ENCODE data around the gene RERE. TPM values are rescaled to one million over a fixed set of nuclear protein-coding genes. Genes with fewer than 3 reads are reported as not detected.
A peak's percentile ranks its signal among the peaks of the same experiment; 100 is the strongest.

RERE gene
- total RNA-seq, 1 donor, result 55.0 TPM

- no peaks in the 10 kb centered on the region for H3K9me3 ChIP-seq (ENCODE audit: low read depth, low read length)
- H3K27ac ChIP-seq (ENCODE audit: low read depth, low read length), result peak overlapping the region; percentile 97
- peaks cover 66% of the 10 kb centered on the region for H3K79me2 ChIP-seq (ENCODE audit: insufficient read depth, low read length)
- H2AFZ ChIP-seq (ENCODE audit: low read length), result peak overlapping the region; percentile 77
- H4K20me1 ChIP-seq (ENCODE audit: insufficient read depth, low read length), result peaks cover 16% of the 10 kb centered on the region
- peak; percentile 94 for DNase-seq (ENCODE audit: insufficient read length, low spot score, missing footprints)
- no peaks in the 10 kb centered on the region for H3K27me3 ChIP-seq (ENCODE audit: insufficient read depth, low read length)
- H3K4me3 ChIP-seq (ENCODE audit: insufficient read depth, low read length), result peak overlapping the region; percentile 89
- peak overlapping the region; percentile 90 for H3K4me2 ChIP-seq (ENCODE audit: insufficient read depth, low read length)
- peaks cover 42% of the 10 kb centered on the region for H3K4me1 ChIP-seq (ENCODE audit: insufficient read depth, low read length)
- TF ChIP-seq CTCF (IDR thresholded peaks at IDR 0.05; ENCODE audit: extremely low read depth, low read depth, low read length), result no peak
- H3K36me3 ChIP-seq (ENCODE audit: insufficient read depth, low read length), result peaks cover 20% of the 10 kb centered on the region
These were observed 393.5 kb downstream of the RERE start for GRCh38 chr1:8423692-8424538.

- Histone ChIP-seq H3K27ac (ENCODE audit: low read depth, low read length) (peak overlapping the region; percentile 97), H3K4me2 (ENCODE audit: insufficient read depth, low read length) (peak overlapping the region; percentile 95), H2AFZ (ENCODE audit: low read length) (no peak overlapping the region), H3K27me3 (ENCODE audit: insufficient read depth, low read length) (no peaks in the 10 kb centered on the region), H4K20me1 (ENCODE audit: insufficient read depth, low read length) (peaks cover 16% of the 10 kb centered on the region), H3K4me3 (ENCODE audit: insufficient read depth, low read length) (peak overlapping the region; percentile 89), H3K79me2 (ENCODE audit: insufficient read depth, low read length) (peaks cover 70% of the 10 kb centered on the region), H3K4me1 (ENCODE audit: insufficient read depth, low read length) (peaks cover 46% of the 10 kb centered on the region), H3K9me3 (ENCODE audit: low read depth, low read length) (no peaks in the 10 kb centered on the region), H3K36me3 (ENCODE audit: insufficient read depth, low read length) (peaks cover 27% of the 10 kb centered on the region)
- TF ChIP-seq CTCF (IDR thresholded peaks at IDR 0.05; ENCODE audit: extremely low read depth, low read depth, low read length), result no peak
- DNase-seq (ENCODE audit: insufficient read length, low spot score, missing footprints), result peak; percentile 83
These were observed 394.2 kb downstream of the RERE start for GRCh38 chr1:8423269-8423691.

GRCh38 chr1:8422510-8423268 lies 394.8 kb downstream of the RERE start:
- H3K4me1 ChIP-seq (ENCODE audit: insufficient read depth, low read length), result peaks cover 46% of the 10 kb centered on the region
- H4K20me1 ChIP-seq (ENCODE audit: insufficient read depth, low read length), result peaks cover 16% of the 10 kb centered on the region
- H3K36me3 ChIP-seq (ENCODE audit: insufficient read depth, low read length), result peaks cover 32% of the 10 kb centered on the region
- DNase-seq (ENCODE audit: insufficient read length, low spot score, missing footprints), result peak; percentile 79
- peaks cover 72% of the 10 kb centered on the region for H3K79me2 ChIP-seq (ENCODE audit: insufficient read depth, low read length)
- H3K4me2 ChIP-seq (ENCODE audit: insufficient read depth, low read length), result peak overlapping the region; percentile 95
- peak overlapping the region; percentile 89 for H3K4me3 ChIP-seq (ENCODE audit: insufficient read depth, low read length)
- H3K27me3 ChIP-seq (ENCODE audit: insufficient read depth, low read length), result no peaks in the 10 kb centered on the region
- no peak for TF ChIP-seq CTCF (IDR thresholded peaks at IDR 0.05; ENCODE audit: extremely low read depth, low read depth, low read length)
- H2AFZ ChIP-seq (ENCODE audit: low read length), result peak overlapping the region; percentile 14
- no peaks in the 10 kb centered on the region for H3K9me3 ChIP-seq (ENCODE audit: low read depth, low read length)
- H3K27ac ChIP-seq (ENCODE audit: low read depth, low read length), result peak overlapping the region; percentile 97

GRCh38 chr1:8421721-8422120 lies 395.7 kb downstream of the RERE start:
- no peak overlapping the region for H2AFZ ChIP-seq (ENCODE audit: low read length)
- peak overlapping the region; percentile 89 for H3K4me3 ChIP-seq (ENCODE audit: insufficient read depth, low read length)
- no peaks in the 10 kb centered on the region for H3K9me3 ChIP-seq (ENCODE audit: low read depth, low read length)
- TF ChIP-seq CTCF (IDR thresholded peaks at IDR 0.05; ENCODE audit: extremely low read depth, low read depth, low read length), result no peak
- peaks cover 46% of the 10 kb centered on the region for H3K4me1 ChIP-seq (ENCODE audit: insufficient read depth, low read length)
- H3K4me2 ChIP-seq (ENCODE audit: insufficient read depth, low read length), result peak overlapping the region; percentile 95
- H3K36me3 ChIP-seq (ENCODE audit: insufficient read depth, low read length), result peaks cover 36% of the 10 kb centered on the region
- no peak for DNase-seq (ENCODE audit: insufficient read length, low spot score, missing footprints)
- no peaks in the 10 kb centered on the region for H3K27me3 ChIP-seq (ENCODE audit: insufficient read depth, low read length)
- peaks cover 78% of the 10 kb centered on the region for H3K79me2 ChIP-seq (ENCODE audit: insufficient read depth, low read length)
- H3K27ac ChIP-seq (ENCODE audit: low read depth, low read length), result peak overlapping the region; percentile 97
- H4K20me1 ChIP-seq (ENCODE audit: insufficient read depth, low read length), result peaks cover 16% of the 10 kb centered on the region

All from osteoblast (primary cell).